GM12878 (cell line): ENCODE results near the gene ISL2.

ENCODE experiments used
- EZH2 ChIP-seq: IDR thresholded peaks from 2 replicates; pipeline ENCODE4 v1.6.1; 2012; ENCODE audit warnings: low read depth, mild to moderate bottlenecking, control low read depth, inconsistent platforms, low read length, borderline replicate concordance; ENCODE audit not compliant: control insufficient read depth
- NFXL1 ChIP-seq: fragments of 450-650 bp; IDR thresholded peaks from 2 replicates; pipeline ENCODE4 v1.6.1; 2017; ENCODE audit warnings: antibody characterized with exemption, mild to moderate bottlenecking, borderline replicate concordance
- NRF1 ChIP-seq: conservative IDR thresholded peaks from 2 replicates; pipeline ENCODE4 v1.6.1; 2011; ENCODE audit warnings: mild to moderate bottlenecking, low read depth, low read length, improper control_type of control experiment
- SMC3 ChIP-seq: IDR thresholded peaks from 2 replicates; pipeline ENCODE4 v1.6.1; 2011; ENCODE audit warnings: low read length, improper control_type of control experiment, borderline replicate concordance
- SREBF2 ChIP-seq: IDR thresholded peaks from 2 replicates; pipeline ENCODE4 v1.6.1; 2012; ENCODE audit warnings: mild to moderate bottlenecking, low read length
- SRF ChIP-seq, 2 experiments: IDR thresholded peaks; 2 replicates each; pipeline ENCODE4 v1.6.1; 2011; ENCODE audit warnings: low read depth in 2 of 2, low read length in 2 of 2, mild to moderate bottlenecking in 1 of 2, moderate library complexity in 1 of 2
- ZSCAN29 ChIP-seq: fragments of 450-650 bp; IDR thresholded peaks from 2 replicates; pipeline ENCODE4 v1.6.1; 2017; ENCODE audit warnings: mild to moderate bottlenecking, moderate library complexity
- TF ChIP-seq, protein P1 (sequence below): IDR thresholded peaks from 2 replicates; pipeline ENCODE4 v1.6.1; 2011; ENCODE audit warnings: borderline replicate concordance, low read depth, mild to moderate bottlenecking, moderate library complexity, mixed read lengths, low read length; ENCODE audit not compliant: insufficient read depth; ENCODE audit errors: extremely low read length
- TF ChIP-seq, protein P2 (sequence below), 3 experiments: IDR thresholded peaks in 2 of 3; conservative IDR thresholded peaks in 1 of 3; 2 replicates each; pipeline ENCODE4 v1.5.1; 2011; ENCODE audit warnings: low read depth in 3 of 3, low read length in 3 of 3, mild to moderate bottlenecking in 3 of 3, control low read depth in 2 of 3, moderate library complexity in 2 of 3, inconsistent platforms in 1 of 3, mixed read lengths in 1 of 3; ENCODE audit not compliant: control insufficient read depth in 2 of 3, insufficient read depth in 1 of 3; ENCODE audit errors: extremely low read depth in 1 of 3

DNA sequence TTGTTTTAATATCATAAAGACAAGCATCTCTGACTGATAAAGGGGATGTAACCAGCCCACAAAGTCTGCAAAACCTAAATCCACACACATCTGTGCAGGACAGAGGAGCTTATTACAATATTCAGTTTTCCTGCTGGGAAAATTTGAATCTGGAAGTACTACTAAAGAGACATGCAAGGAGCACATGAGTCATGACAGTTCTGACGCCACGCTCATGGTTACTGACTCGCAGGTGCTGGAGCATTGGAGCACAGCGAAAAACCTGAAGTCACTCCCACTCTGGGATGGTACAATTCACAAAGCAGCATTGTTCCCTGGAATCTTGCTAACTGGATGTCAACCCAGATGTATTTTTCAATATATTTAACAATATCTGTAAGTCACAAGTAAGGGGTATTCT is 7.6 kb upstream of the ISL2 start:
- TF ChIP-seq ZSCAN29 (no peak), NRF1 (no peak), NFXL1 (no peak), SMC3 (no peak), SRF (IDR thresholded peaks at IDR 0.05; ENCODE audit: low read depth in 2 of 2, low read length in 2 of 2) (no peak), EZH2 (no peak), SREBF2 (no peak)
- TF ChIP-seq, protein P1, sequence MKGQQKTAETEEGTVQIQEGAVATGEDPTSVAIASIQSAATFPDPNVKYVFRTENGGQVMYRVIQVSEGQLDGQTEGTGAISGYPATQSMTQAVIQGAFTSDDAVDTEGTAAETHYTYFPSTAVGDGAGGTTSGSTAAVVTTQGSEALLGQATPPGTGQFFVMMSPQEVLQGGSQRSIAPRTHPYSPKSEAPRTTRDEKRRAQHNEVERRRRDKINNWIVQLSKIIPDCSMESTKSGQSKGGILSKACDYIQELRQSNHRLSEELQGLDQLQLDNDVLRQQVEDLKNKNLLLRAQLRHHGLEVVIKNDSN = no peak
- TF ChIP-seq, protein P2, sequence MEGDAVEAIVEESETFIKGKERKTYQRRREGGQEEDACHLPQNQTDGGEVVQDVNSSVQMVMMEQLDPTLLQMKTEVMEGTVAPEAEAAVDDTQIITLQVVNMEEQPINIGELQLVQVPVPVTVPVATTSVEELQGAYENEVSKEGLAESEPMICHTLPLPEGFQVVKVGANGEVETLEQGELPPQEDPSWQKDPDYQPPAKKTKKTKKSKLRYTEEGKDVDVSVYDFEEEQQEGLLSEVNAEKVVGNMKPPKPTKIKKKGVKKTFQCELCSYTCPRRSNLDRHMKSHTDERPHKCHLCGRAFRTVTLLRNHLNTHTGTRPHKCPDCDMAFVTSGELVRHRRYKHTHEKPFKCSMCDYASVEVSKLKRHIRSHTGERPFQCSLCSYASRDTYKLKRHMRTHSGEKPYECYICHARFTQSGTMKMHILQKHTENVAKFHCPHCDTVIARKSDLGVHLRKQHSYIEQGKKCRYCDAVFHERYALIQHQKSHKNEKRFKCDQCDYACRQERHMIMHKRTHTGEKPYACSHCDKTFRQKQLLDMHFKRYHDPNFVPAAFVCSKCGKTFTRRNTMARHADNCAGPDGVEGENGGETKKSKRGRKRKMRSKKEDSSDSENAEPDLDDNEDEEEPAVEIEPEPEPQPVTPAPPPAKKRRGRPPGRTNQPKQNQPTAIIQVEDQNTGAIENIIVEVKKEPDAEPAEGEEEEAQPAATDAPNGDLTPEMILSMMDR (IDR thresholded peaks at IDR 0.05 in 2 of 3, conservative IDR thresholded peaks at IDR 0.05 in 1 of 3; ENCODE audit: control insufficient read depth in 2 of 3, extremely low read depth in 1 of 3, insufficient read depth in 1 of 3, low read depth in 3 of 3, low read length in 3 of 3) = no peak
